GM18498 (cell line): ENCODE data around the gene MMP10.

ENCODE experiments used
- ATAC-seq: cut with Tn5 transposase; IDR thresholded peaks from one replicate; pipeline ENCODE4 v1.9.1; 2021; ENCODE audit warnings: mild to moderate bottlenecking, moderate library complexity; ENCODE audit not compliant: unreplicated experiment

Gene MMP10

DNA sequence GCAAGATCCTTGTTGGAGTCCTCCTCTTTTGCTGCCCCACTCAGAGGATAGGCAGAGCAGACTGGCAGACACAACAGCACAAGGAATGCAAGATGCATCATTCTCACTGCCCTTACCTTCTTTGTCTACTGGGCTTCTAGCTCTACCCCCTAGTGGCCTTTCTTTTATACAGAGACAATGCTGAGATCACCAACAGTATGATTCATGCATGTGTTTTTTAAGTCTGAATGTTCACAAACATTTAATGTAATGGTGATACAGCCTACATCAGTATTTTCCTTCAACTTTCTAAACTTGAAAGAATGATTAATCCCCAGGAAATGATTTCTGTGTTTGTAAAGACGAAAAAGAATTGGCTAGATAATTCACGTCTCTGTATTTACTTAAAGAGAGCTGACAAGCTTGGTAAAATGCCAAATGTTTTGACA, at the start of gene MMP10:
Gene MMP10, minus strand, starts transcription at position 138 of the 428 bp plus-strand sequence. Its CDS starts 37 bp downstream, at position 101.
- peak; percentile 50 for ATAC-seq

DNA sequence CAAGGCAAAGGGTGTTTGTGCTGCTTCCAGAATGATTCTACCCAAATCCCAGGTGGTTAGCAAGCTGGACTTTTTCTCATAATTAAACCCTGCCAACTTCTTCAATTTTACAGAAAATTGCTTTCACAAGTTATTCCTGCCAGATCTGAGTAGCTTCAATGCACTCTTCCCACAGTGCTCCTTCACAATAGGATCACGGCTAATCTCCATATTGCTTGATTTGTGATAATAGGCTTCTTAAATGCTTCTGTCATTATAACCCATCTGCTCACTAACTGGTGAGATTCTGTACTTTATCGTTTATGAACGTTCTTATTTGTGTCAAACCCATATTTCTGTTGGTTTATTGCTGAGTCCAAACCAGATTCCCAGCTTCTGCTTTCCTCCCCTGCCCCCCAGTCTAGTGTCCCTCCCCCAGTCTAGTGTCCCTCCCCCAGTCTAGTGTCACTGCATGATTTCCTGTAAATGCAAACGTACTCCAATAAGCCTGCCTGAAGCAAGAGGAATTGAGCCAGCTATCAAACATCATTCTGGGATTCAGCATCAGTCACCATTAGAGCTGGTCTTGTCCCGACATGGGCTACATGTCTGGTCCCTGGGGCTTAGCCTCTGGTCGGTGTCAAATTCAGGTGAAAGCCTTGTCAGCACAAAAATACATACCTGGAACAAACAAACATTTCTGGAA, 49.0 kb upstream of the MMP10 start:
- no peak for ATAC-seq

DNA sequence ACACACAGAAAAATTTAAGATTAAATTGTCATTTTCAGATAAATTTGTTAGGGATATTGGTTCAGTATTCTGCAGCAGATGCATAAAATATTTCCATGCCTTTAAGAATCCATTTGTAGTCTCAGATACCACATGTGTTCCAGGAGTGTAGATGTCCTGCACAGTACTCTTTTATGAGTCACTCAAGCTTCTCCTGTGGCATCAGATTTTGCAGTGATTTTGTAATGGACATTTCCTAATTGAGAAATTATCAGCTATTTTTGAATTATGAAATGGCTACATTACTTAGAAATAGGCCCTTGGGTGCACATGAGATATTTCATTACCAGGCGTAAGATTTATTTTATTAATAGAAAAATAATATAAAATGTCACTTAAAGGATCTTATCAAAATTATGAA, 44.1 kb upstream of the MMP10 start:
- ATAC-seq, result no peak

DNA sequence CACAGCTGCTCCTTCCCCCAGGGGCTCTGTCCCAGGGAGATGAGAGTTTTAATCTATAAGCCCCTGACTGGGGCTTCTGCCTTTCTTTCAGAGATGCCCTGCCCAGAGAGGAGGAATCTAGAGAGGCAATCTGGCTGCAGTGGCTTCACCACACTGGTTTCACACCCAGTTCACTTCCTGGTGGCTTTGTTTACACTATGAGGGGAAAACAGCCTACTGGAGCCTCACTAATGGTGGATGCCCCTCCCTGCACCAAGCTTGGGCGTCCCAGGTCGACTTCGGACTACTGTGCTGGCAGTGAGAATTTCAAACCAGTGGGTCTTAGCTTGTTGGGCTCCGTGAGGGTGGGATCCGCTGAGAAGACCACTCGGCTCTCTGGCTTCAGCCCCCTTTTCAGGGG, 39.1 kb upstream of the MMP10 start:
- no peak for ATAC-seq

DNA sequence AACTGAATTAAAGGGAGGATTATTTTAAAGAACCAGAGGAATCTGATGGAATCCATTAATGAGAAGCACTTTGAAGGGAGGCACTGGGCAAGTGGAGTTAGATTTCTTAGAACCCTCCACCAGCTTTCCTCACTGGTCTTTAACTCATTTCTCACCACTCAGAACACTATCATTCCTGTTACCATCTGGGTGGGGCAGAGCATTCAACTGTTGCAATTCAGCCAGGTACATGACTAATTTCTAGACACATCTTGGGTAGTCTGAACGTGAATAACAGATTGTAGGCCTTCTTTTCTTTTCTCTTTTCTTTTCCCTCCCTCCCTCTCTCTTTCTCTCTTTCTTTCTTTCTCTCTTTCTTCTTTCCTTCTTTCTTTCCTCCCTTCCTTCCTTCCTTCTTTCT, 33.1 kb upstream of the MMP10 start:
- ATAC-seq, result no peak

DNA sequence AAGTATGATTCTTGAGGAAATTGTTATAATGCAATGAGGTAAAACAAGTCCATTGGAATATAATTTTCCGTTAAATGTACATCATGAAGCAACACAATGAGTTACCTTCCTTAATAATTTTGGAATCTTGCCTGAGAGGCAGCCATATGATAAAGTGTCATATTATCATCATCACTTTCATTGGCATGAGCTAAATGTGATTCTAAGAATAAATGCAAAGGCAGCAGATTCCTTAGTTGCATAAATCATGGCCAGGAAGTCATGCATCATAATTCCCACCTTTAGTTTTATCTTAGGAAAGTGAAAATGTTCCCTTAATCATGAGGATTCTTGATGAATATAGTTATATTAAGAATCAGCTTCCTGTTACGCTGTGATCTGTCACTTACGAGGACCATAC, 31.8 kb upstream of the MMP10 start:
- ATAC-seq, result no peak

DNA sequence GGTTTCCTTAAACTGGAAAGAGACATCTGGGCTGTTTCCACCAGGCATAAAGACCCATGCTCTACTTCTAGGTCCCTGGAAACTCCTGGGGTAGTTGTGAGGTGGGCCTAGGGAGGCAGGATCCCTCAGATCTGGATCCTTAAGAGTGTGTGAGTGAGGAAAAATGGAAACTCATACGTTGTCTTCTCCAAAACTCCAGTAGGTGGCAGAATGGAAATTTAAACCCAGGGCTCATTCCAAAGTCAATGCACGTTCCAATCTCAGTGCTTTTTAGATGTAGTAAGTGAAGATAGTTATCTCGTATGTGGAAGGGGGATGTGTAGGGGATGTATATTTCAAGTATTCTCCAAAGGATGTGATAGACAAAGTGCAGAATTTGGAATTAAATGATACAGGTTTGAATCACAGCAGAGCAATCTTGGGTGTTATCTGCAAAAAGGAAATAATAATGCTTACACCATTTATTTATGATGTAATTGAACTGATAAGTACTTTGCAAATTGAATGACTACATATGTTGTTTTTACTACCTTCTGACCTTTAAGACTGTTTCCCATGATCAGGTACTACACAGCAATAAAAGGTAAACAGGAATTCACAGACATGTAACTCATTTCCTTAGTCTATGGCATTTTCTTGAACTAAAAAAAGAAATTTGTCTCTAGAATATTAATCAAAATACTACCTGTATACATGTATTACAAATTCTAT, 30.7 kb upstream of the MMP10 start:
- no peak for ATAC-seq

DNA sequence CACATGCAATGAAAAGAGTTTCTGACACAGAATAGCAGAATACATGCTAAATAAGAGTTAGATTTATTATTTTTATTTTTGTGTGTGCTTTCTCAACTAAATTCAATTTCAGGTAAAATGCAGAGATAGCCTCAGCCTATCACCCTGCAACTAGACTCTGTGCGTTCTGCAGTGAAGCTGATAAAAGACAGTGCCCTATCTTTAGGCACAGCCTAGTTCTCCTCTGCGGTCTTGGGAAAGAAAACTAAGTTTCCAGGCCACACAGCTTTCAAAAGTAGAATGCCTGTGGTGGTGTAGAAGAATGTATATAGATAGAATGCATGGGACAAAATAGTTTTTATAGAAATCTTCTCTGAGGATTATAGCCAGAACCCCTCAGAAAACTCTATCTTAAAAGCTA, 29.5 kb upstream of the MMP10 start:
- ATAC-seq, result no peak

DNA sequence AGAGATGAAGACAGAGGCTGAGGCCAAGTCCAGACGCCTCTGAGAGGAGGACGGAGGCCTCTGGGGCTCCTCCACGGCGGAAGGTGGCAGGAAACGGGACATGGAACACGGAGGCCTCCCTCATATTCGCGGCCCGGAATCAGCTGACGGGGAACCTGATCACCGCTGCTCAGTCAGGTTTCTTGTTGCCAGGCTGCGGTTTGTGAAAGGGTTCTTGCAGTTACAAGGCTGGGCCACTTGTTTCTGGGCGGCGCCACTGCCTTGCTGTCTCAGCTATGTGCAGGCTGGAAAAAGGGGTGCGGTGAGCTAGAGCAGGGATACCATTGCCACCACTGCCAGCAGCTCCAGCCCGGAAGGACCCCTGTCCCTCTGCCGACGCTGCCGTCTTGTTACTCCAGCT, 27.5 kb upstream of the MMP10 start:
- ATAC-seq, result no peak

DNA sequence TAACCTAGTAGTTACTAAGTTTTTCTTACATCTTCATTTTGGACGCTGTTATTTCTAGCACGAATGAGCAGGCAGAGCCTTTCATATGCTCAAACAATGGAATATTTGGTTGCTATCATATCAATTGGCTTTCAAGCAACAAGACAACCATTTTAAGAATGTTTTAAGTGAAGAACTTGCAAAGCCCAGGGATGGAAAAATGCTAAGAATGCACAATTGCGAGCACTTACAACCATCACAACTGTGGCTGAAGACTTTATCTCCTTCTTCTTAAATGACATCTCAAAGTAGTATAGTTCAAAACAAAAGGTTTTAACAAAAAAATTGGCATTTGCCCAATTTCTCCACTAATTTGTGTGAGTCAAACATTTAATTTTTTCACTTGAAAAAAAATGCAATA, 25.9 kb upstream of the MMP10 start:
- no peak for ATAC-seq

DNA sequence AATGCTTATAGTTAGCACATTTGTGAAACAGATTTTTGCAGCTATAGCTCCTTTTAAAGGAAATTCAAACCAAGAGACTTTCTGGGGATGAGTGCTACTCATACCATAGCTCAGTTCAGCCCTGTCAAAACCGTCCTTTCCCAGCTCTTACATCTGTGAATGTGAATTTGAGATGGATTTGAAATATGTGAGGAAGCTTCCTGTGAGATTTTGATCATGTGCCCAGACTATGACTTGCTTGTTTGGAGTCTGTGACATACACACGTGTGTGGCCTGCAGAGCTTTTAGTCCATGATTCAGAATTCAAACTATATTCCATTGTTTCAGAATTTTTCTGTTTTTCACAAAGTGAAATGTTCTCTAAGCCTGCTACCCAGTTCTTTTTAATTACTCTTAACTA, 21.9 kb upstream of the MMP10 start:
- ATAC-seq, result no peak

DNA sequence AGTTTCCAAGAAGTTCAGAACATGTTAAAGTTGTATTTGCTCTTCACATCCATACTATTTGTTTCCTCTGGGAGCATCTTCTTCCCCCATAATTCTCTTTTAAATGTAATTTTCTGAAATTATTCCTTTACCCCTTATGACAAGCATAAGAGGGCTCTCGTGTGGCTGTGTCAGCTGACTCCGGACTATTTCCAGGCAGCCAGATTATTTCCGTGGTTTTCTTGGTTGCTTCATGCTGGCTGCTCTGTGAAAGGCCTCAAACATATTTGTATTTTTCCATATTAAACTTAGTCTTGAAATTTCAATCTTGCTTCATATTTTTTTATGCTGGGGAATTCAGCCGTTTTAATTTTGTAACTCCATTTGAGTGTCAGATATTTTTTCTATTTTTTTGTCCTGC, 20.3 kb upstream of the MMP10 start:
- ATAC-seq, result no peak

DNA sequence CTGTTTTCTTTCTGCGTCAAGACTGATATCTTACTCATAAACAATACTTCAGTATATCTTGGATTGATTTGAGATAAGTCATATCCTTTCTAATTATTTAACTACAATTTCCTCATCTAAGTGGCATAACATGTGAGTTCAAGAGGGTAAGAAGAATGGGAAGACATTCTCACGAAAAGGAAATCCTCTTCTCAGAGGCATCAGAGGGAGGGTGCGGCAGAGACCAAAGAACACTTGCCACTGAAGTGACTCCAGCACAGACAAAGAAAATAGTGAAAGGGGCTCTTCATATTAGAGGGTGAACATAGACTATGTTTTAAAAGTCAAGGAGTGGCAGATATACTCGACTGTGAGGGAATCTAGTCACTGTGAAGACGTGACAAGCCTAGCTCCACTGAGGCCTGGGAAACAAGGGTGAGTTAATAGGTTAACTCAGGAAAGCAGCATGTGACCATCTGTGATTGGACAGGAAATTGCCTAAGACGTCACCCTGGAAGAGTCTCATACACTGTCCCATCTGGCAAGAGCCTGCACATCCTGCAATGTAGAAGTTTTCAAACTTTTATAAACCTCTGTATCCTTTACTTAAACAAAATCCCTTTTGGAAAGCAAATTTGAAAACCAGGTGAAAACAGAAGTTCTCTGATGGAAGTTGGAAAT, 19.4 kb upstream of the MMP10 start:
- no peak for ATAC-seq

DNA sequence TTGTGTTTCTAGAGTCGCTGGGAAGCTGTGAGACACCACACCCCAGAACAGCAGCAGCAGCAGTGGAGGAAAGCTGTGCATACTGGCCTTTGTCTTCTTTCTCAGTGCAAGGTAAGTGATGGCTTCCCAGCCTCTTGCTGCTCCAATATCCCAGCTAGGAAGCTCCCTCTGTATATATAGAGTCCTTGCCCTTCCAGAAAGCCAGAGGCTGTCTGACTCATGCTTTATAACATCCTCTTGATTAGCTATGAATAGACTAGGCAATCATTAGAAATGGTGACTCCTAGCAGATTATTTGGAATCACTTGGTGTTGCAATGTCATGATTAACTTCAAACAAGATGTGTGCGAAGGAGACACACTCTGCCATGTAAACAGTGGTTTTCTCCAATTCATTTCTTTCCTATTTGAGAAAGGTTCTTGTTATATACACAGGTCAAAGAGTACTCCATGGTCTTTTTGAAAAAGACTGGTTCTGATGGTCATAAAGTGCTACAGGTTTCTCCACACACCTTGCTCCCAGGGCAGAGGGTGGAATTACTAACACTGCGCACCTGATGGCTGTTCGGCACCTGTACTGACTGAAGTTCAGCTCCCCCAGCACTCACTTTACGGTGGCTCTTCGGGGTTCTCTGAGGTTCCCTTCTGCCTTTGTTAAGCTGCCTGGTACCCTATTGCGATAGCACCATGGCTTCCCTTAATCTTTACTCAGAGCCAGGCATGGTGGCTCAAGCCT, 17.8 kb upstream of the MMP10 start, which contains the start of gene MMP1:
Gene MMP1, minus strand, starts transcription at position 149 of the 735 bp plus-strand sequence. Its CDS starts 68 bp downstream, at position 81.
- ATAC-seq, result no peak

DNA sequence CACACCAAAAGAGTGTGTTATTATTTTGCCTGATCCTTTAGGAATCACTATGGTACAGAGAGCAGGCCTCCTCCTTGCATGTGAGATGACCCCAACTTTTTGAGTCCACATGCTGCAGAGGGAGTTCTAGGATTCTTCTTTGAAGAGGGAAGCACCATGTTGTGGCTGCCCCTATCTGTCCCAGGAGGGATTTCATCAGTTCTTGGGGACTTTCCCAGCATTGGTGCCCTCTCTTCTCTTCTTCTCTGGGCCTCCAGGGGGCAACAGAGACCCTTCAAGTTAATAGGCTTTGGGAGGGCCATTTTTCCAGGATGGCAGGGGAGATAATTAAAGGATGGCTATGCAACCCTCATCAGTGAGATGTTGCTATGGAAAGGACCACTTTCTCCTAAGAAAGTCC, 14.0 kb upstream of the MMP10 start:
- ATAC-seq, result peak; percentile 96

DNA sequence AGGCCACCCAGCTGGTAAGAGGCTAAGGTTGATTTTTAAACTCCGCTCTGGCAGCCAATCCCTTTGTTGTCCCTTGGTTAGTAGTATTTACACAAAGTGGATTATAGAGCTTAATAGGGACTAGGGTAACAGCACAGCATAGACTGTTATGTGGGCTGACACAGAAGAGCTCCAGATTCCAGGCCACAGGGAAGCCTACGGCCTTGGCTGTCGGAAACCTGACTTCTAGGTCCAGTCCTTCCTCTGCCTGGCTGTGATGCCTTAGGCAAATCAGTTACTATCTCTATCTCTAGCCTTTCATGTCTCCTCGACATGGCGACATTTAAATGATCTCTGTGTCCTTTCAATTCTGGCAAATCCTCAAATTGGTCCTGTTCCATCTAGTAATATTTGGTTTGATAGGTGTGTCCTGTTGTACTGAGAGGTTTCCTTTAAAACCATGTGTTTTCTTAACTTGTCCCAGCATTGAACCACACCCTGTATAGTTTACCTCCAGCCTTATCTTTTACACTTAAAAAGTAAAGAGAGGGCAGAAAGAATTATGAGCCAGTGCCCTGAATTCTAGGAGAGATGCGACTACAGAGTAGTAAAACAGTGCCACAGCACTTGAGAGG, 13.4 kb upstream of the MMP10 start:
- no peak for ATAC-seq

DNA sequence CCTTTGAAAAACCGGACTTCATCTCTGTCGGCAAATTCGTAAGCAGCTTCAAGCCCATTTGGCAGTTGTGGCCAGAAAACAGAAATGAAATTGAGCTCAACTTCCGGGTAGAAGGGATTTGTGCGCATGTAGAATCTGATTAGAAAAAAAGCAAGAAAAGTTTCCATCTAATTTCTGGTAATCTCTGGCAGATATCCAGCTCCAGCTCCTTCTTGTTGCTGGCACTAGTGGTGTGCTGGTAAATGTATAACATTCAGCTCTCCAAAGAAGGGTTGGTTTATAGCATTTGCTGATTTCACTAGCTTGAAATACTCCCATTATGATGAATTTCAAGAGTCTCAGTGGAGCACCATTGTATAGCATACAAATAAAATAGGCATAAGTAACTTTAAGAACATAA, 12.2 kb upstream of the MMP10 start:
- no peak for ATAC-seq

DNA sequence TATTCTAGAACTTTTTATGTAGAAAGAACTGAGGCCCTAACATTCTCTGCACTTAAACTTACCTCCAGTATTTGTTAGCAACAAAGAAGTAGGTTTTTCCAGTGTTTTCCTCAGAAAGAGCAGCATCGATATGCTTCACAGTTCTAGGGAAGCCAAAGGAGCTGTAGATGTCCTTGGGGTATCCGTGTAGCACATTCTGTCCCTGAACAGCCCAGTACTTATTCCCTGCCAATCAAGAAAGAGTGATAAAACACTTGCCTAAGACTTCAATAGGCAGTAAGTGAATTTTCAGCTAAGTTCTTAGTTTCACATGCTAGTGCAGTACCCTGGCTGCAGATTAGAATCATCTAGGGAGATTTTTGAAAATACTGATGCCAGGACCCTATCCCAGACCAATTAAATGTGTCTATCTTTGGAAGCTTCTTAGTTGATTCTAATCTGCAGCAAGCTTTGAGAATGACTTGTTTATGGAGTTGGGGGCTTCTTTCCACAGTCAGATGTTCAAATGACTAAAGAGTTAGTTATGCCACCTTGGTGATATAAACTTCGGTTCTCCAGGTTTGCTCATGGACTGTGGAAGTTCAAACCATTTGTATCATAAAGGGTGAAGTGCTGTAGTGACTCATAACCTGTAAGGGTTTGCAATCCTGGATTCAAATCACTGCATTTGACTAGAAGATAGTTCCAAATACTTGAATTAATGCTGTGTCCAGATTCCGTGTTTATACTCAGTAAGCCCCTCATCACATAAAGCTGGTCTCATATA, 11.0 kb upstream of the MMP10 start:
- no peak for ATAC-seq

DNA sequence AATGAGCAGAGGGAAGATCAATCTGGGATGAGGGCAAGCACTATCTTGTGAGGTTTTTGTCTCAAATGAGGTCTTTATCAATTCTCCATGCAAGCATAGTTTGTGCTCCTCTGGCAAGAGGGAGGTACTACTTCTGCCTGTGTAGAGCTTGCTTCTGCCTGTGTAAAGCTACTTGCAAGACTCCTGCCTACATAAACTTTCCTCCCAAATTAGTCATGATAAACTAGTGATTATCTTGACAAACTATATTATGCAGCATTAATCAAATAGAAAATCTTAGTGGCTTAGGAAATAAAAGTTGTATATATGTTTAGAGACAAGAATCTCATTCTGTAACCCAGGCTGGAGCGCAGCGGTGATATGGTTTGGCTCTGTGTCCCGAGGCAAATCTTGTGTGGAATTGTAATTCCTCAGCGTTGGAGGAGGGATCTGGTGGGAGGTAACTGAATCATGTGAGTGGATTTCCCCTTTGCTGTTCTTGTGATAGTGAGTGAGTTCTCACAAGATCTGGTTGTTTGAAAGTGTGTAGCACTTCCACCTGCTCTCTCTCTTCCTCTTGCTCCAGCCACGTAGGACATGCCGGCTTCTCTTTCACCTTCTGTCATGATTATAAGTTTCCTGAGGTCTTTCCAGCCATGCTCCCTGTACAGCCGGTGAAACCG, 8.0 kb upstream of the MMP10 start:
- no peak for ATAC-seq

DNA sequence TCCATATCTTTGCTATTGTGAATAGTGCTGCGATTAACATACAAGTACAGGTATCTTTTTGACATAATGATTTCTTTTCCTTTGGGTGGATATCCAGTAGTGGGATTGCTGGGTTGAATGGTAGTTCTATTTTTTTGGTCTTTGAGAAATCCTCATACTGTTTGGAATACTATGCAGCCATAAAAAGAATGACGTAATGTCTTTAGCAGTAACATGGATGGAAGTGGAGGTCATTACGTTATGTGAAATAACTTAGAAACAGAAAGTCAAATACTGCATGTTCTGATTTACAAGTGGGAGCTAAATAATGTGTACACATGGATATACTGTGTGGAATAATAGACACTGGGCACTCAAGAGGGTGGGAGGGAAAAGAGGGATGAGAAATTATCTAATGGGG, 4.0 kb upstream of the MMP10 start:
- no peak for ATAC-seq
